Measurements from ENCODE around the gene CELF1.

Gene CELF1

GRCh38 chr11:47507563-47508239 is 45.2 kb downstream of the CELF1 start:
- DNase-seq: no peak

GRCh38 chr11:47506795-47507562 is 46.0 kb downstream of the CELF1 start:
- DNase-seq: no peak

DNA sequence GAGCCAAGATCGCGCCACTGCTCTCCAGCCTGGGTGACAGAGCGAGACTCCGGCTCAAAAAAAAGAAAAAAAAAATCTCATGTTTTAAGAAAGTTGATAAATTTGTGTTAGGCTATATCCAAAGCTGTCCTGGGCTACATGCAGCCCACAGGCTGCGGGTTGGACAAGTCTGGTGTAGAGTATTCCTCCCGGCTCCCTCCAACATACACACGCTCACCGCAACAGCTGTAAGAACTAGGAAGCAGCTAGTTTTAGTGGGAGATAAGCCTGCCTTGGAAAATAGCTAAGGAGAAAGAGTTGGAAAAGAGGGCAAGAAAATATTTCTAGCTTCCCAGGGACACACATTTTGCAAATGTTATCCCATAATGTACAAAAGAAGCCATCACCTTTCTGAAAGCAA is 46.6 kb downstream of the CELF1 start:
- DNase-seq: no peak

DNA sequence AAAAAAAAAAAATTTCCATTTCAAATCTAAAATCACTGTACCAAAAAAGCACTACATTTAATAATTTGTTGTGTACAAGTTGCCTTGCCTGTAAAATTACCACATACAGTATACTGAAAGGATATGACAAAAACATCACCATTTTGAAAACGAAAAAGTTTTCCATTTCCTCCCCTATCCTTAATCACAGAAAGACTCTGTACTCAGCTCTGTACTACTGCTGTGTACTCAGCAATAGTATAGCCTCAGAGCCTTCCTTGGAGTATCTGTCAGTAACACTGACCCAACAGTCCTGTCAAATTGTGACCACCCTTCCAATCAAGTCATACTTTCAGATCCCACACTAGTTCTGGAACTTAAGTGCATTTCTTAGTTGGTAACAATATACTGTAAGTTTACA is 48.0 kb downstream of the CELF1 start:
- no peak for DNase-seq

- DNase-seq: no peak
Observed at GRCh38 chr11:47503227-47503626, 49.7 kb downstream of the CELF1 start.

GRCh38 chr11:47502767-47503166 is 50.2 kb downstream of the CELF1 start:
- no peak for DNase-seq

DNA sequence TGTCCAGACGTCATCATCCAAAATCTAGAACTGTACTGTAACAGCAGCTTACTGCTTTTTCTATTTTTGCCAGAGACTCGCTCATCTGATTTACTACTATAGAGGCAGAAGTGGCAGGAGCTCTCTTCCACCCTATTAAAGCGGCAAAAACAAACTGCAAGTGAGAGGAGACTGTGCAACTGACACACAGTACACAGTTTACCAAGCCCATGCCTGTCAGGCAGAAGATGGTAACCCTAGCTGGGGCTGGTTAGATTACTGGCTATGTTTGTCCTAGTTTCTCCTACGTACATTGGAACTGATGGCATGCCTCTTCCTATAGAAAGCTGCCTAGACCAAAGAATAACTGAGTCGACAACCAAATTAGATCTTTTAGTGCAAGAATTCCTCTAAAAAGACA is 51.8 kb downstream of the CELF1 start:
- no peak for DNase-seq

DNA sequence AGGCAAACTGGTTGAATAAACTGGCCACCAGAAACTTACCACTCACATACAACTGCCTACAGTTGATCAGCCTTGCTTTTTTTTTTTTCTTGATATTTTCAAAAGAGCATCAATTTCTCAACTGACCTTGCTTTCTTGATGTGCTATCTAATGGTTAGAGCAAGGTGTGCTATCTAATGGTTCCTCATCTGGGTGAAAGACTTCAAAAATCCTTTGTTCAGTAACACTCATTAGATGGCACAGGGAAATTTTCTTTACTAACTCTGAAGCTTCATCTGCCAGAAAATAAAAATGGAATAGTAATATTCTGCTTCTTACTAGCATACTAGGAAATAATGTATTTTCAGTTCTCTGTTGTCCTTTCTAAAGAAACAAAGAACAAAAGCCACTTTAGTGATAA is 52.8 kb downstream of the CELF1 start:
- no peak for DNase-seq

DNA sequence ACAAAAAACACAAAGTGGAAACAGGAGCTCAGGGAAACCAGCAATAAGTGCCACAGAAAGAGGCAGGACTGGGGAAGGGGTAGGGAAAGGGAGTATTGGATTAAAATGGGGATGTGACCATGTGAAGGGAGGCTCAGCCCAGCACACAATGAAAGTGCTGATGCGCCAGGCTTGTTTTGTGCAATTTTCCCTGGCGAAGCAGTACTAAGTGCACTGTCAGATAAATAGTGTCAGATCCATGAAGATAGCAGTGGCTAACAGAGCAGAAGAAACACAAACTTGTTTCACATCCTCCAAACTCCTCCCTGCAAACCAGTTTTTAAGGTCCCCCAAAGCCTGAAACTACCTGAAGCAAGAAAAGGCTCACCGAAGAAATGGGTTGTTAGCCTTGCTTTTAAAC is 53.3 kb downstream of the CELF1 start:
- DNase-seq: no peak

DNA sequence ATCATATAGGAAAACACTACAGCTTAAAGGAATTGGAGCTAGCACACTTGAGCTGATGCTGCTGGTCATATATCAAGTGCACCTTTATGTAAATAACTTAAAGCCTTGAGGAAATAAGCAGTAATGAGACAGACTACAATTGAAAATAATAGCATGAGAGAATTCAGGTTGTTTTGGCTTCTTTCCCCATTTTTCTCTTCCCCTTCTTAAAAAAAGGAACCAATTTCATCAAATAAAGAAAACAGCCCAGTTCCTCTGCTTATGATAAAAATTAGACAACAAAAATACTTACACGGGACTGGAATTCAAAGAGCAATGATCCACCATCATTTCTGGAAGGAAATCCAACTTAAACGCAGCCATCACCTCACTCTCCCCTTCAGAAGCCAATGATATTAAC is 53.8 kb downstream of the CELF1 start:
- DNase-seq: no peak

DNA sequence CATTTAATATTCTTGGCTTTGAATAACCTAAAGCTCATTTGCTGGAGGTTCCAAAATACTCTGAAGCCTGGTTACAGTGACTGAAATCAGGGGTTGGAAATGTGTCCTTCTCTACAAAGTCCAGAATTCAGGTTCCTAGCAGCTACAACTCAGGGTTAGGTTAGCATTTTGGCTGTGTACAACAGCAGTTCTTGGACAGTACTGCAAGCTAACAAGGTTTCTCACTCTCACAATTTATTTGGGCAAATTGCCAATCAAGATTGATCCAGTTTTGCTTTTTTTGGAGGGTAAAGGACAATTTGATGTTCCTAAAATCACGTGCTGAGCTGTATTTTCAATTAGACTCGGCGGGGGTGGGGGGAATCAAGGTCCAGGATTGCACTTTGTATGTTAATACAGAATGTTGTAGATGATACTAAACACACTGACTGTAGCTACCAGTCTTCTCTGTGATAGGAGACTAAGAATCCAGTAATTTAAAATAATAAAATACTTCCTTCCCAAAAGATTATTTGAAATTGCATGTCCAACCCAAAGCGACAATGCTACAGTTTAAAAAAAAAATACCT is 54.3 kb downstream of the CELF1 start:
- DNase-seq: no peak

GRCh38 chr11:47498149-47498548 is 54.8 kb downstream of the CELF1 start:
- no peak for DNase-seq

DNA sequence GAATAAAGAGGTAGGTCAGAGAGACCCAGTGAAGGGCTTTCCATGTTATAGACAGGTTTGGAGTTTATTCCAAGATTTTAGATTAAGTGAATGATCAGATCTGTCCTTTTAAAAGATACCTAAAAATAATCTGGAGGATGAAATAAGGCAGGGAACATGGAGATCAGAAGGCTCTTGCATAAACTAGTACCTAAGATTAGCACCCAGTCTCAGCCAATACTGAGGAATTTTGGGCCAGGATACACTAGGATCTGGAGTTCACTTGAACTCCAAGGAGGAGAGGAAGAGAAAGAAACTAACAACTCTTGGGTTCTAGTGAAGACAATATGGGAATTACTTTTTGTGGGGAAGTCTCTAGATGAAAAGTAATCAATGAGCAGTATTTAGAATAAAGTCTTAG is 56.1 kb downstream of the CELF1 start:
- DNase-seq: no peak

GRCh38 chr11:47495856-47496217 is 57.1 kb downstream of the CELF1 start:
- no peak for DNase-seq

DNA sequence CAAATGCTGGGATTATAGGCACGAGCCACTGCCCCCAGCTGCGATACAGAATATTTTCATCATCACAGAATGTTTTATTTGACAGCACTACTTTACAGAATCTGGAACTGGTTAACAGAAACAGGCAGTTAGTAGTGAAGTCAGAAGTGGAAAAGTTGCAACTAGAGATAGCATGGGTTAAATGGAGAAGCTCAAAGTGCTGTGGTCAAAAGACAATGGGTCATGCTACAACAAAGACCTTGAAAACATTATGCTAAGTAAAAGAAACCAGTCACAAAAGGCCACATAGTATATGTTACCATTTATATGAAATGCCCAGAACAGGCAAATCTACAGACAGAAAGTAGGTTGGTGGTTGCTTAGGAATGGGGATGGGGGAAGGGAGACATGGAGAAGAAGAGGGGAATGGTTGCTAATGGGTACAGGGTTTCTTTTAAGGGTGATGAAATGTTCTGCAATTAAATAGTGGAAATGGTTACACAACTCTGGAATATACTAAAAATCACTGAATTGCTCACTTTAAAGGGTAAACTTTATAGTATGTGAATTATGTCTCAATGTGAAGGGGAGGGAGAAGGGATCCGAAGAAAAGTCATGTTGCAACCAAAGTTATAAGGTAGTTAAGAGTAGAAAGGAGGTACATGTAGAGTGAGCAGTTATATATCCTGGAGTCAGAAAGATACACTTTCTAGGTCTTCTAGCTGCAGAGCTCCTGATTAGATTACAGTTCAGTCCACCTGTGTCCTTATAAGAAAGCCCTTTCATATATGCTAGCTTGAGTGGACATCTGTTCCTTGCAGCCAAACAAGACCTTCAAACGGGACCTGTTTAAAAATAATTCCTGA is 57.7 kb downstream of the CELF1 start:
- DNase-seq: no peak

DNA sequence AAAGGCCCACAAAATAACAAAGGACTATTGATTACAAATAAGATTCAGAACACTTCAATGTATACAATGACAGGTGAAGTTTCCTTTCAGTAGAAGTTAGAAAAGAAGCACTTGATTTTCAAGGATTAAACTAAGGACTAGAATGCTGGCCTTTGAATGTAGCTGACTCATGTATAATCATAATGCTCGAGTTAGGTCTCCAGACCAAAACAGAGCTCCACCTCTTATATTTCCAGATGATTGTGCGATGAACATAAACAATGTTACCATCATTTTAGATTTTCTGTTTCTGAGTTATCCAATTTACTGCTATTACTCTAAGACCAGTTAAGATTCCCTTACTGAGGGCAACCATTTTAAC is 63.6 kb downstream of the CELF1 start:
- DNase-seq: no peak

DNA sequence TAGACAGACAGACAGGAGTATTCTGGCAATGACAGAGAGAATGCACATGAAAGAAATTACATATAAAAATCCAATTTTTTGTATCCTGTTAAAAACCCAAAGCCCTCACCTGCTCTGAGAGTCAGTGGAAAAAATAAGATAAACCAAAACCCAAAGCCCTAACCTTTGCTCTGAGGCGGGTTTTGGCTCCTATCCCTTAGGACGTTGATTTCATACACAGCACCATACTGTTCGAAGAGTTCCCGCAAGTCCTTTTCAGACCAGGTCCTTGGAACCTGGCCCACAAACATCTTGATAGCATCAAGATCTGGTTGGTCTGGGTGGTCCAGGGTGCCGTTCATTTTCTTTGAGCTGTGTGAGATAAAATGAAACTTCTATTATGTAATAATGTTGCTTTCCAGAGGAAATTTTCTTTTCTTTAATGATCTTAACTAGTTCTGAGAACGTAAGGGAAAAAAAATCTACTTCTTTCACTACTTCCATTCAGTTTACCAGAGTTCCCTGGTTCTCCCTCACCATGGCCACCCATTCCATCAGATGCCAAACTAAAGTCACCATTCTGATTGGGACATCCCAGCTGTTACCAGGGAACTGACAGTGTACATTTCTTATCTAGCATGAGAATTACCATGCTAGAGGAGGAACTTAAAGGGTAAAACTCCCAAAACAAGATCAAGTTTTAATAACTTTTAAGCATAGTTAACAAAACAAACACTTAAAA is 64.1 kb downstream of the CELF1 start:
- no peak for DNase-seq

DNA sequence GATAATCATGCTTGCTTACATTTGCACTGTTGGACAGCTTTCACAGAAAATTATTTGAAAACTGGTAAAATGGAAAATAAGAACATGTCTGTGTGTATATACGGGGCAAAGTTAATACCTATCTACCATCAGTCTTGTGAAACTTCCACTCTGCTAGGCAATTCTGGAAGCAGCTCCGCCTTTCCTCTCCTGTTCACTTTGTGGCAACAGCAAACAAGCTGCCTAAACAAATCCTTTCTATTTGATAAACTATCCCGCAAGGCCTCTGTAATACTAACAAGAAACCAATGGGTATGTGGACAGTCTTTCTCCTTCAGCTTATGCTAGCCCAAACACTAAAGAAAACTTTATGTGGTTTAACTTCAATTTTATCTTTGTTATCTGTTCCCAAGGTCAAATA is 64.8 kb downstream of the CELF1 start:
- no peak for DNase-seq

GRCh38 chr11:47487421-47487820 is 65.5 kb downstream of the CELF1 start:
- DNase-seq: no peak

DNA sequence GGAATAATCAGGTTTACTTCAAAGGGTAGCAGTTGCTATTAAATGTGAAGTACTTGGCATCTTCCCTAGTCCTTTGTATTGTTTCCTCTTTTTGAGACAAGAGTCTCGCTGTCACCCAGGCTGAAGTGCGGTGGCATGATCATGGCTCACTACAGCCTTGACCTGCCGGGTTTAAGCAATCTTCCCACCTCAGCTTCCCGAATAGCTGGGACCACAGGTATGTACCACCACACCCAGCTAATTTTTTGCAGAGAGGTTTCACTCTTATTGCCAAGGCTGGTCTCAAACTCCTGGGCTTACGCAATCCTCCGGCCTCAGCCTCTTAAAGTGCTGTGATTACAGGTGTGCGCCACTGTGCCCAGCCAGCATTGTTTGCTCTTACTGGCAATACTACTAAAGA is 67.8 kb downstream of the CELF1 start:
- DNase-seq: no peak

DNA sequence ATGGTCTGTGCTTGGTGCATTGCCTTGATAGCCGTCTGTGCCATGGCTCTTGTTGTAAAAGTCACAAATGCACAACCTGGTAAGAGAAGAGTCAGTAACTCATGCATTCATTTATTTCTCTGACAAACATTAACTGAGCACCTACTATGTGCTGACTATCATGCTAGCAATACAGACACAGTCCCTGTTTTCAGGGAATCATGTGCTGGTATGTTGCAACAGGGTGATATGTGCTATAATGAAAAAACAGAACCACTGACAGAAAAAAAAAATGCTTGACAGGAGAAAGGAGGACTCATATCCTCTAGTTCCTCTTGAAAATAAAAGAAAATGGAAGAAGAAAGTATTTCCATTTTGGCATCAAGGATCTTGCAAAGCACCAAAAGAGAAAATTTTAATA is 69.5 kb downstream of the CELF1 start:
- DNase-seq: no peak

- DNase-seq: no peak
Observed at GRCh38 chr11:47480762-47481161, 72.2 kb downstream of the CELF1 start.

Data from SHP77 treated with DMSO at 0.1 percent for 48 hours (cell line).